H9 (cell line): ENCODE results near the gene SCAF1. TPM values are rescaled to one million over a fixed set of nuclear protein-coding genes. Genes with fewer than 3 reads are reported as not detected.

ENCODE experiments used
- DNase-seq: peaks from one replicate; pipeline ENCODE4 v3.0.0-alpha.2; 2017
- H2AFZ ChIP-seq: one replicate; pipeline ENCODE4 v1.6.1; 2013; ENCODE audit warnings: mild to moderate bottlenecking, low read length, control low read depth, moderate library complexity
- H2AK5ac ChIP-seq: 2 replicates; pipeline ENCODE4 v1.6.1; 2013; ENCODE audit warnings: low read length, control low read depth, mixed read lengths; ENCODE audit not compliant: insufficient read length
- H2BK120ac ChIP-seq: one replicate; pipeline ENCODE4 v1.6.1; 2013; ENCODE audit warnings: low read depth, mild to moderate bottlenecking, low read length, control low read depth, inconsistent platforms; ENCODE audit not compliant: poor library complexity, severe bottlenecking
- H2BK12ac ChIP-seq: 2 replicates; pipeline ENCODE4 v1.6.1; 2013; ENCODE audit warnings: low read length, control low read depth, mixed read lengths, low read depth; ENCODE audit not compliant: insufficient read length
- H2BK15ac ChIP-seq: 2 replicates; pipeline ENCODE4 v1.6.1; 2013; ENCODE audit warnings: low read depth, low read length, control low read depth
- H2BK20ac ChIP-seq: one replicate; pipeline ENCODE4 v1.6.1; 2013; ENCODE audit warnings: low read depth, mild to moderate bottlenecking, low read length, control low read depth, inconsistent platforms; ENCODE audit not compliant: poor library complexity, severe bottlenecking
- H2BK5ac ChIP-seq: 2 replicates; pipeline ENCODE4 v1.6.1; 2013; ENCODE audit warnings: low read length, control low read depth, mixed read lengths; ENCODE audit not compliant: insufficient read length
- H3K14ac ChIP-seq: 2 replicates; pipeline ENCODE4 v1.6.1; 2013; ENCODE audit warnings: low read length, control low read depth; ENCODE audit not compliant: insufficient read depth
- H3K18ac ChIP-seq: 2 replicates; pipeline ENCODE4 v1.6.1; 2013; ENCODE audit warnings: low read depth, mild to moderate bottlenecking, mixed read lengths, low read length, control low read depth; ENCODE audit not compliant: insufficient read length
- H3K23ac ChIP-seq: 2 replicates; pipeline ENCODE4 v1.6.1; 2013; ENCODE audit warnings: low read length, control low read depth, mixed read lengths, low read depth; ENCODE audit not compliant: insufficient read length
- H3K23me2 ChIP-seq: 2 replicates; pipeline ENCODE4 v1.6.1; 2013; ENCODE audit warnings: low read depth, mild to moderate bottlenecking, mixed read lengths, low read length, control low read depth; ENCODE audit not compliant: insufficient read length, poor library complexity, severe bottlenecking
- H3K27ac ChIP-seq: 2 replicates; pipeline ENCODE4 v1.5.1; 2013; ENCODE audit warnings: low read length, control low read depth, mixed read lengths, low read depth; ENCODE audit not compliant: insufficient read length
- H3K27me3 ChIP-seq: 2 replicates; pipeline ENCODE4 v1.6.1; 2013; ENCODE audit warnings: low read length, control low read depth, inconsistent platforms; ENCODE audit not compliant: insufficient read depth
- H3K4ac ChIP-seq: 2 replicates; pipeline ENCODE4 v1.6.1; 2013; ENCODE audit warnings: low read depth, mild to moderate bottlenecking, control low read depth, inconsistent platforms, low read length, moderate library complexity
- H3K4me1 ChIP-seq: 2 replicates; pipeline ENCODE4 v1.6.1; 2013; ENCODE audit warnings: low read length, control low read depth, inconsistent platforms; ENCODE audit not compliant: insufficient read depth
- H3K4me2 ChIP-seq: 2 replicates; pipeline ENCODE4 v1.6.1; 2013; ENCODE audit warnings: low read length, control low read depth, mixed read lengths; ENCODE audit not compliant: insufficient read length, insufficient read depth
- H3K56ac ChIP-seq: 2 replicates; pipeline ENCODE4 v1.6.1; 2013; ENCODE audit warnings: low read depth, mild to moderate bottlenecking, mixed read lengths, low read length, control low read depth; ENCODE audit not compliant: insufficient read length
- H3K79me1 ChIP-seq: 2 replicates; pipeline ENCODE4 v1.6.1; 2013; ENCODE audit warnings: low read depth, mild to moderate bottlenecking, moderate library complexity, low read length, control low read depth, inconsistent platforms; ENCODE audit not compliant: insufficient read depth, poor library complexity, severe bottlenecking
- H3K79me2 ChIP-seq: 2 replicates; pipeline ENCODE4 v1.6.1; 2013; ENCODE audit warnings: low read length, control low read depth, inconsistent platforms; ENCODE audit not compliant: insufficient read depth
- H3K9ac ChIP-seq: 2 replicates; pipeline ENCODE4 v1.6.1; 2013; ENCODE audit warnings: low read length, control low read depth, mixed read lengths; ENCODE audit not compliant: insufficient read length; ENCODE audit errors: extremely low read depth
- H3K9me3 ChIP-seq: one replicate; pipeline ENCODE4 v1.6.1; 2013; ENCODE audit warnings: low read depth, low read length, inconsistent platforms; ENCODE audit not compliant: control insufficient read depth
- H3T11ph ChIP-seq: one replicate; pipeline ENCODE4 v1.6.1; 2013; ENCODE audit warnings: mild to moderate bottlenecking, low read length, control low read depth, inconsistent platforms
- H4K20me1 ChIP-seq: one replicate; pipeline ENCODE4 v1.6.1; 2013; ENCODE audit not compliant: control insufficient read depth, insufficient read length, insufficient read depth
- H4K5ac ChIP-seq: 2 replicates; pipeline ENCODE4 v1.6.1; 2013; ENCODE audit warnings: low read depth, mild to moderate bottlenecking, mixed read lengths, low read length, control low read depth; ENCODE audit not compliant: insufficient read length
- H4K8ac ChIP-seq: replicated peaks from 2 replicates; pipeline ENCODE4 v1.6.1; 2013; ENCODE audit warnings: low read length, control low read depth, mixed read lengths, low read depth; ENCODE audit not compliant: insufficient read length
- H4K91ac ChIP-seq: 2 replicates; pipeline ENCODE4 v1.6.1; 2013; ENCODE audit warnings: low read depth, mild to moderate bottlenecking, moderate library complexity, mixed read lengths, low read length, control low read depth; ENCODE audit not compliant: insufficient read length
- H3K27ac Mint-ChIP-seq, 3 experiments: 2 replicates in 2 of 3; 3 replicates in 1 of 3; pipeline ENCODE4 v1.8.0; 2020 to 2021; ENCODE audit warnings: mixed read lengths in 3 of 3, mild to moderate bottlenecking in 1 of 3, moderate library complexity in 1 of 3
- H3K27me3 Mint-ChIP-seq: 2 replicates; pipeline ENCODE4 v1.8.0; 2021; ENCODE audit warnings: low read depth, mild to moderate bottlenecking, moderate library complexity, mixed read lengths
- H3K36me3 Mint-ChIP-seq, 3 experiments: 2 replicates in 2 of 3; 3 replicates in 1 of 3; pipeline ENCODE4 v1.8.0; 2020 to 2021; ENCODE audit warnings: low read depth in 3 of 3, mixed read lengths in 3 of 3; ENCODE audit not compliant: insufficient read depth in 1 of 3
- H3K4me1 Mint-ChIP-seq, 2 experiments: 2 replicates each; pipeline ENCODE4 v1.8.0; 2020; ENCODE audit warnings: mixed read lengths in 2 of 2
- H3K4me3 Mint-ChIP-seq, 2 experiments: 2 replicates in 1 of 2; 3 replicates in 1 of 2; pipeline ENCODE4 v1.8.0; 2020 to 2021; ENCODE audit warnings: mild to moderate bottlenecking in 2 of 2, mixed read lengths in 2 of 2, moderate library complexity in 1 of 2
- H3K9me3 Mint-ChIP-seq, 2 experiments: 2 replicates in 1 of 2; 3 replicates in 1 of 2; pipeline ENCODE4 v1.8.0; 2020; ENCODE audit warnings: mild to moderate bottlenecking in 2 of 2, mixed read lengths in 2 of 2, moderate library complexity in 1 of 2
- WGBS: extraction: QIAGEN DNeasy Blood & Tissue Kit; methylation state at CpG from one replicate; pipeline ENCODE4 v1.1.7; 2013; ENCODE audit warnings: missing lambda C conversion rate, low lambda C conversion rate, mixed read lengths; ENCODE audit not compliant: insufficient read length; ENCODE audit errors: extremely low coverage; 5-methylcytosine and 5-hydroxymethylcytosine counted together
- total RNA-seq: library from RNA; stranded (reverse); gene quantifications from 2 replicates; pipeline ENCODE4 v1.2.1, GENCODE V29; 2021
- TF ChIP-seq, protein P1 (sequence below): fragments of 200-600 bp; sonication (generic); conservative IDR thresholded peaks from 3 replicates; pipeline ENCODE4 v1.8.0; 2021; ENCODE audit warnings: antibody characterized with exemption, mild to moderate bottlenecking

SCAF1 gene
- total RNA-seq, 1 experiment from 2014 or later: 85.3 TPM

DNA sequence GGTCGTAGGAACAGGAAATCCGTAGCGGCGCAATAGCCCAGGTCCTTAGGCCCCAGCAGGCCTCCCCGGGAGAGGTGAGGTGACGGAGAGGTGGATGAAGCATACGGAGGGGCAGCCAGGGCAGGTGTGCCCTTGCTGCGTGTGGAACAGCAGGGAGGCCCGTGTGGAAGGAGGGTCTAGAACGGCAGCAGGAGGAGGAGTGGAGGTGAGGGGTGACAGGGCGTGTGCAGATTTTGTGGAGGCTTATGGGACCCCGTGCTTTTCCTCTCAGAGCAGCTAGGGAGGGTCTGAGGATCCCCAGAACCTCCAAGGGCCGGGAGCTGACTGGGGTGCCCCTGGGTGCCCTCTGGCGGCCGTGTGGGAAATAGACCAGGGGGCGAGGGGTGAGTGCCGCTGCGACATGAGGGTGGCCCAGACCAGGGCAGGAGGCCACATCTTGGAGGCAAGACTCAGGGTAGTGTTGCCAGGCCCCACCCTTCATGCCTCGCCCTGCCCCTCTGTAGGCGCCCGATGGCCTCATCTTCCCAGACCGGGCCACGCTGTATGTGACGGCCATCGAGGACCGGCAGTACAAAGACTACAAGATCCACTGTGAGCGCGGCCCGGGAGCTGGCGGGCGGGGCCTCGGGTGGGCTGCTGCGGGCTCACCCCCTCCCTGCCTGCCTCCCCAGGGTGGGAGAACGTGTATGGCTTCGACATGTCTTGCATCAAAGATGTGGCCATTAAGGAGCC is 42.4 kb downstream of the SCAF1 start:
- no peak overlapping the region for H3T11ph ChIP-seq
- no peak overlapping the region for H3K18ac ChIP-seq
- H3K14ac ChIP-seq: no peak overlapping the region
- H3K27me3 ChIP-seq: no peaks in the 10 kb centered on the region
- no CpG with 5 or more reads among the region's 35 CpGs for WGBS
- peak overlapping the region; percentile 11 to 88 (median 49); a peak in 2 of 7 replicates for H3K27ac Mint-ChIP-seq
- peaks cover 31 to 58% of the 10 kb centered on the region in 2 experiments for H3K4me1 Mint-ChIP-seq
- H3K9ac ChIP-seq: no peak overlapping the region
- no peak overlapping the region for H3K56ac ChIP-seq
- H2BK5ac ChIP-seq: no peak overlapping the region
- no peaks in the 10 kb centered on the region; the same call in 1 of the 2 replicates for H3K27me3 Mint-ChIP-seq
- no peak overlapping the region for H3K4me2 ChIP-seq
- no peak overlapping the region for H3K4ac ChIP-seq
- no peaks in the 10 kb centered on the region for H3K23me2 ChIP-seq
- no peaks in the 10 kb centered on the region for H4K20me1 ChIP-seq
- peaks cover 46 to 76% (median 63%) of the 10 kb centered on the region in 3 experiments for H3K36me3 Mint-ChIP-seq
- TF ChIP-seq, protein P1, sequence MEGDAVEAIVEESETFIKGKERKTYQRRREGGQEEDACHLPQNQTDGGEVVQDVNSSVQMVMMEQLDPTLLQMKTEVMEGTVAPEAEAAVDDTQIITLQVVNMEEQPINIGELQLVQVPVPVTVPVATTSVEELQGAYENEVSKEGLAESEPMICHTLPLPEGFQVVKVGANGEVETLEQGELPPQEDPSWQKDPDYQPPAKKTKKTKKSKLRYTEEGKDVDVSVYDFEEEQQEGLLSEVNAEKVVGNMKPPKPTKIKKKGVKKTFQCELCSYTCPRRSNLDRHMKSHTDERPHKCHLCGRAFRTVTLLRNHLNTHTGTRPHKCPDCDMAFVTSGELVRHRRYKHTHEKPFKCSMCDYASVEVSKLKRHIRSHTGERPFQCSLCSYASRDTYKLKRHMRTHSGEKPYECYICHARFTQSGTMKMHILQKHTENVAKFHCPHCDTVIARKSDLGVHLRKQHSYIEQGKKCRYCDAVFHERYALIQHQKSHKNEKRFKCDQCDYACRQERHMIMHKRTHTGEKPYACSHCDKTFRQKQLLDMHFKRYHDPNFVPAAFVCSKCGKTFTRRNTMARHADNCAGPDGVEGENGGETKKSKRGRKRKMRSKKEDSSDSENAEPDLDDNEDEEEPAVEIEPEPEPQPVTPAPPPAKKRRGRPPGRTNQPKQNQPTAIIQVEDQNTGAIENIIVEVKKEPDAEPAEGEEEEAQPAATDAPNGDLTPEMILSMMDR: peak; percentile 66
- no peaks in the 10 kb centered on the region for H3K9me3 ChIP-seq
- H3K79me2 ChIP-seq: peaks cover 5% of the 10 kb centered on the region; the same call in 1 of the 2 replicates
- H3K27ac ChIP-seq: no peak overlapping the region
- no peak overlapping the region for H2AK5ac ChIP-seq
- H2BK12ac ChIP-seq: no peak overlapping the region
- peak overlapping the region in 1 of 2 experiments; percentile 46; a peak in 1 of 5 replicates for H3K4me3 Mint-ChIP-seq
- no peak overlapping the region for H4K91ac ChIP-seq
- no peak overlapping the region for H4K5ac ChIP-seq
- H2AFZ ChIP-seq: no peak overlapping the region
- H2BK15ac ChIP-seq: no peak overlapping the region
- H3K9me3 Mint-ChIP-seq: no peaks in the 10 kb centered on the region; a peak in 2 of 5 replicates
- H3K4me1 ChIP-seq: peaks cover 10% of the 10 kb centered on the region; the same call in 1 of the 2 replicates
- H4K8ac ChIP-seq: no peak overlapping the region
- H2BK20ac ChIP-seq: no peak overlapping the region
- no peak overlapping the region for H2BK120ac ChIP-seq
- peak; percentile 68 for DNase-seq
- H3K23ac ChIP-seq: no peak overlapping the region
- H3K79me1 ChIP-seq: peaks cover 2% of the 10 kb centered on the region
